B cell (primary cell): Measurements from ENCODE around the gene POLR1D. TPM values are rescaled to one million over a fixed set of nuclear protein-coding genes. Genes with fewer than 3 reads are reported as not detected.

ENCODE experiments used
- ATAC-seq: fragments of 200-7000 bp; cut with Tn5 transposase; one replicate; pipeline ENCODE4 v1.10.0; 2021; ENCODE audit warnings: low read depth, mild to moderate bottlenecking, moderate number of reproducible peaks, moderate library complexity
- CTCF ChIA-PET: fragments of 350-600 bp; sonication (Branson Sonifier 250); formaldehyde crosslinking; loops from one replicate; lab custom pipeline; 2021; ENCODE audit warnings: antibody characterized with exemption, inconsistent platforms; lab: Charles Lee
- POLR2A ChIA-PET: fragments of 350-600 bp; sonication (Branson Sonifier 250); formaldehyde crosslinking; loops from one replicate; lab custom pipeline; 2021; ENCODE audit warnings: antibody characterized with exemption; lab: Charles Lee
- DNase-seq: peaks from one replicate; pipeline ENCODE4 v3.0.0; 2013
- H2AFZ ChIP-seq: 2 replicates; pipeline ENCODE4 v1.6.1; 2012; ENCODE audit warnings: mild to moderate bottlenecking, low read depth, low read length; ENCODE audit not compliant: insufficient read depth, poor library complexity, severe bottlenecking
- H3K27ac ChIP-seq, 2 donors: 1 replicate in 1 of 2; 2 replicates in 1 of 2; pipeline ENCODE4 v1.5.1; 2012 to 2013; ENCODE audit warnings: low read length in 2 of 2, mild to moderate bottlenecking in 2 of 2, moderate library complexity in 1 of 2
- H3K27me3 ChIP-seq, 4 experiments: fragments of 200-600 bp in 1 of 4; sonication (generic) in 1 of 4; replicated peaks in 1 of 4; 1 replicate in 2 of 4; 2 replicates in 2 of 4; pipeline versions ENCODE4 v1.6.1 to v1.7.0; 2013 to 2016; ENCODE audit warnings: low read length in 3 of 4, mild to moderate bottlenecking in 2 of 4, mixed read lengths in 1 of 4, moderate library complexity in 1 of 4; ENCODE audit not compliant: insufficient read depth in 4 of 4, control insufficient read depth in 3 of 4; ENCODE audit errors: control extremely low read depth in 1 of 4
- H3K36me3 ChIP-seq, 2 experiments: replicated peaks in 1 of 2; 1 replicate in 1 of 2; 2 replicates in 1 of 2; pipeline versions ENCODE4 v1.6.1 to v1.7.1; 2013; ENCODE audit warnings: low read length in 1 of 2; ENCODE audit not compliant: insufficient read depth in 2 of 2, control insufficient read depth in 1 of 2; ENCODE audit errors: control extremely low read depth in 1 of 2, extremely low read depth in 1 of 2
- H3K4me1 ChIP-seq, 2 donors: fragments of 200-600 bp in 1 of 2; sonication (generic) in 1 of 2; 1 replicate in 1 of 2; 2 replicates in 1 of 2; pipeline versions ENCODE4 v1.5.1 to v1.6.1; 2013 to 2017; ENCODE audit warnings: low read length in 2 of 2; ENCODE audit not compliant: control insufficient read depth in 2 of 2, insufficient read depth in 2 of 2
- H3K4me2 ChIP-seq: replicated peaks from 2 replicates; pipeline ENCODE3; 2012; ENCODE audit warnings: mild to moderate bottlenecking, low read depth, low read length; ENCODE audit not compliant: poor library complexity, severe bottlenecking
- H3K4me3 ChIP-seq, 5 experiments: fragments of 200-600 bp in 1 of 5; sonication (generic) in 1 of 5; 1 replicate in 3 of 5; 2 replicates in 2 of 5; pipeline versions ENCODE4 v1.5.1 to v1.7.0; 2011 to 2016; ENCODE audit warnings: low read length in 4 of 5, mild to moderate bottlenecking in 4 of 5, low read depth in 2 of 5, control low read depth in 1 of 5, moderate library complexity in 1 of 5; ENCODE audit not compliant: insufficient read depth in 1 of 5; ENCODE audit errors: control extremely low read depth in 1 of 5, extremely low read depth in 1 of 5
- H3K79me2 ChIP-seq: fragments of 200-600 bp; sonication (generic); one replicate; pipeline ENCODE4 v1.6.0; 2016; ENCODE audit warnings: low read length; ENCODE audit not compliant: control insufficient read depth, insufficient read depth
- H3K9ac ChIP-seq: fragments of 200-600 bp; sonication (generic); 2 replicates; pipeline ENCODE4 v1.6.1; 2017; ENCODE audit warnings: mild to moderate bottlenecking, low read length, moderate library complexity
- H3K9me3 ChIP-seq, 3 donors: one replicate each; pipeline versions ENCODE4 v1.6.1 to v1.7.1; 2013; ENCODE audit warnings: low read length in 2 of 3; ENCODE audit not compliant: control insufficient read depth in 2 of 3, insufficient read depth in 1 of 3; ENCODE audit errors: control extremely low read depth in 1 of 3
- H4K20me1 ChIP-seq: 2 replicates; pipeline ENCODE4 v1.6.0; 2012; ENCODE audit warnings: mild to moderate bottlenecking, low read length; ENCODE audit not compliant: insufficient read depth, control insufficient read depth, poor library complexity, severe bottlenecking
- H3K27ac Mint-ChIP-seq: one replicate; pipeline ENCODE4 v1.8.0; 2021; ENCODE audit warnings: mixed read lengths
- H3K27me3 Mint-ChIP-seq: one replicate; pipeline ENCODE4 v1.8.0; 2021; ENCODE audit warnings: mixed read lengths
- H3K4me1 Mint-ChIP-seq: one replicate; pipeline ENCODE4 v1.8.0; 2021; ENCODE audit warnings: mixed read lengths
- H3K4me3 Mint-ChIP-seq: one replicate; pipeline ENCODE4 v1.8.0; 2021; ENCODE audit warnings: mixed read lengths
- H3K9me3 Mint-ChIP-seq: one replicate; pipeline ENCODE4 v1.8.0; 2022; ENCODE audit warnings: mixed read lengths; ENCODE audit not compliant: insufficient read depth
- EZH2 ChIP-seq: IDR thresholded peaks from 2 replicates; pipeline ENCODE4 v1.6.1; 2012; ENCODE audit warnings: borderline replicate concordance, low read depth, mild to moderate bottlenecking, moderate library complexity, low read length; ENCODE audit not compliant: insufficient read depth, poor library complexity, severe bottlenecking
- WGBS: methylation state at CpG from one replicate; pipeline ENCODE4 v1.1.5; 2013; ENCODE audit warnings: missing lambda C conversion rate; ENCODE audit not compliant: insufficient coverage; 5-methylcytosine and 5-hydroxymethylcytosine counted together
- intact Hi-C: fragments of 100-400 bp; cut with micrococcal nuclease; formaldehyde crosslinking; loops from one replicate; pipeline ENCODE4 v1.10.0; 2022
- polyA plus RNA-seq: library from polyadenylated mRNA; depleted of rRNA; stranded (reverse); fragments of >200 nt; gene quantifications from 2 replicates; pipeline ENCODE4 v1.2.3, GENCODE V29; 2012
- total RNA-seq, 2 donors: library from RNA; stranded (reverse); fragments of 120-200 nt in 1 of 2; gene quantifications; 1 replicate in 1 of 2; 2 replicates in 1 of 2; pipeline versions ENCODE4 v1.2.3 to v1.2.4, GENCODE V29; 2013 to 2022
- TF ChIP-seq, protein P1 (sequence below): fragments of 200-600 bp; IDR thresholded peaks from one replicate; pipeline ENCODE4 v1.8.0; 2022; ENCODE audit warnings: antibody characterized with exemption, mild to moderate bottlenecking

POLR1D gene
- total and polyA plus RNA-seq, 2 donors (not counting 1 experiment from before 2014, with no cell fraction given), result 130 to 144 TPM

DNA sequence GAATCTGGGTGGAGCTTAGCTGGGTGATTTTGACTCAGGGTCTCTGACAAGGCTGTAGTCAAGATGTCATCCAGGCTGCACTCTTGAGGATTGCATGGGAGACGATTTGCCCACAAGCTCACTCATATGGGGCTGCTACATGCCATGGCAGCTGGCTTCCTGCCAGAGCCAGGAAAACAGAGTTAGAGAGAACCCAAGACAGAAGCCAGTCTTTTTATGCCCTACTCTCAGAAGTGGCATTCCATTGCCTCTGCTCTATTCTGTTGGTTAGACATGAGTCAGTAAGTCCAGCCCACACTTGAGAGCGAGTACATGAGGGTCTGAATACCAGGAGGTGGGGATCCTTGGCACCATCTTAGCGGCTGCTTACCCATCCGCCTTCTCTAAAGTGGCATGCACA is 9.5 kb downstream of the POLR1D start:
- Histone ChIP-seq H3K79me2 (peaks cover 75% of the 10 kb centered on the region), H3K9me3 (no peaks in the 10 kb centered on the region), H3K36me3 (peaks cover 17 to 28% of the 10 kb centered on the region in 2 experiments), H4K20me1 (peaks cover 54% of the 10 kb centered on the region), H3K27ac (no peak overlapping the region), H3K9ac (no peak overlapping the region), H2AFZ (no peak overlapping the region), H3K4me3 (no peak overlapping the region), H3K27me3 (no peaks in the 10 kb centered on the region), H3K4me2 (no peak overlapping the region), H3K4me1 (no peaks in the 10 kb centered on the region)
- DNase-seq, result no peak
- Mint-ChIP-seq H3K9me3 (no peaks in the 10 kb centered on the region), H3K4me3 (no peak overlapping the region), H3K4me1 (peaks cover 35% of the 10 kb centered on the region), H3K27me3 (no peaks in the 10 kb centered on the region), H3K27ac (no peak overlapping the region)
- TF ChIP-seq, protein P1, sequence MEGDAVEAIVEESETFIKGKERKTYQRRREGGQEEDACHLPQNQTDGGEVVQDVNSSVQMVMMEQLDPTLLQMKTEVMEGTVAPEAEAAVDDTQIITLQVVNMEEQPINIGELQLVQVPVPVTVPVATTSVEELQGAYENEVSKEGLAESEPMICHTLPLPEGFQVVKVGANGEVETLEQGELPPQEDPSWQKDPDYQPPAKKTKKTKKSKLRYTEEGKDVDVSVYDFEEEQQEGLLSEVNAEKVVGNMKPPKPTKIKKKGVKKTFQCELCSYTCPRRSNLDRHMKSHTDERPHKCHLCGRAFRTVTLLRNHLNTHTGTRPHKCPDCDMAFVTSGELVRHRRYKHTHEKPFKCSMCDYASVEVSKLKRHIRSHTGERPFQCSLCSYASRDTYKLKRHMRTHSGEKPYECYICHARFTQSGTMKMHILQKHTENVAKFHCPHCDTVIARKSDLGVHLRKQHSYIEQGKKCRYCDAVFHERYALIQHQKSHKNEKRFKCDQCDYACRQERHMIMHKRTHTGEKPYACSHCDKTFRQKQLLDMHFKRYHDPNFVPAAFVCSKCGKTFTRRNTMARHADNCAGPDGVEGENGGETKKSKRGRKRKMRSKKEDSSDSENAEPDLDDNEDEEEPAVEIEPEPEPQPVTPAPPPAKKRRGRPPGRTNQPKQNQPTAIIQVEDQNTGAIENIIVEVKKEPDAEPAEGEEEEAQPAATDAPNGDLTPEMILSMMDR, result no peak
- no peak for TF ChIP-seq EZH2
- 92% methylated on average over 2 of the region's 4 CpGs for WGBS
- intact Hi-C loops, result no loop called here
- ChIA-PET CTCF (interaction anchor here (1.0 kb wide), 1 partner anchor 18 kb away, joined by 3 read pairs; no protein-coding TSS in a partner anchor), POLR2A (no interaction called here)
- ATAC-seq, result no peak

- DNase-seq, result no peak
- Mint-ChIP-seq H3K4me1 (peaks cover 36% of the 10 kb centered on the region), H3K9me3 (no peaks in the 10 kb centered on the region), H3K27ac (no peak overlapping the region), H3K27me3 (no peaks in the 10 kb centered on the region), H3K4me3 (no peak overlapping the region)
- Histone ChIP-seq H3K4me2 (no peak overlapping the region), H3K27ac (no peak overlapping the region), H3K4me3 (no peak overlapping the region), H4K20me1 (peaks cover 59% of the 10 kb centered on the region), H3K9me3 (no peaks in the 10 kb centered on the region), H3K9ac (no peak overlapping the region), H3K27me3 (no peaks in the 10 kb centered on the region), H3K36me3 (peaks cover 17 to 28% of the 10 kb centered on the region in 2 experiments), H3K4me1 (no peaks in the 10 kb centered on the region), H2AFZ (no peak overlapping the region), H3K79me2 (peaks cover 74% of the 10 kb centered on the region)
- ChIA-PET POLR2A (no interaction called here), CTCF (interaction anchor here (1.0 kb wide), 1 partner anchor 19 kb away, joined by 3 read pairs; no protein-coding TSS in a partner anchor)
- TF ChIP-seq, protein P1, result no peak
- TF ChIP-seq EZH2, result no peak
- intact Hi-C loops, result no loop called here
- WGBS, result no CpG with 5 or more reads among the region's 2 CpGs
- no peak for ATAC-seq
These were observed 10.0 kb downstream of the POLR1D start for GRCh38 chr13:27631665-27632064.
